Frontal cortex (tissue), 4 donors: ENCODE data around the gene ERMAP. TPM values are rescaled to one million over a fixed set of nuclear protein-coding genes. Genes with fewer than 3 reads are reported as not detected.
"Not testable (repeated sequence)": the region's sequence is repeated elsewhere in the genome, so short reads cannot be mapped to it uniquely, and the experiment has no call there.

Source experiments
- DNase-seq, 2 donors: peaks; one replicate each; pipeline ENCODE4 v3.0.0; 2012; ENCODE audit warnings: low spot score in 2 of 2
- FAIRE-seq: peaks from 2 replicates; lab custom pipeline; 2012; peaks lifted over from hg19 to GRCh38; lab: Jason Lieb, UNC
- total RNA-seq: library from RNA; depleted of rRNA; stranded (reverse); fragments of >200 nt; gene quantifications from one replicate; pipeline ENCODE4 v1.2.3, GENCODE V29; 2014
- donor health status: control.
- donor health status: control.
- donor health status: control.

ERMAP gene
- total RNA-seq, 1 donor from 2014 or later, result 3.3 TPM

DNA sequence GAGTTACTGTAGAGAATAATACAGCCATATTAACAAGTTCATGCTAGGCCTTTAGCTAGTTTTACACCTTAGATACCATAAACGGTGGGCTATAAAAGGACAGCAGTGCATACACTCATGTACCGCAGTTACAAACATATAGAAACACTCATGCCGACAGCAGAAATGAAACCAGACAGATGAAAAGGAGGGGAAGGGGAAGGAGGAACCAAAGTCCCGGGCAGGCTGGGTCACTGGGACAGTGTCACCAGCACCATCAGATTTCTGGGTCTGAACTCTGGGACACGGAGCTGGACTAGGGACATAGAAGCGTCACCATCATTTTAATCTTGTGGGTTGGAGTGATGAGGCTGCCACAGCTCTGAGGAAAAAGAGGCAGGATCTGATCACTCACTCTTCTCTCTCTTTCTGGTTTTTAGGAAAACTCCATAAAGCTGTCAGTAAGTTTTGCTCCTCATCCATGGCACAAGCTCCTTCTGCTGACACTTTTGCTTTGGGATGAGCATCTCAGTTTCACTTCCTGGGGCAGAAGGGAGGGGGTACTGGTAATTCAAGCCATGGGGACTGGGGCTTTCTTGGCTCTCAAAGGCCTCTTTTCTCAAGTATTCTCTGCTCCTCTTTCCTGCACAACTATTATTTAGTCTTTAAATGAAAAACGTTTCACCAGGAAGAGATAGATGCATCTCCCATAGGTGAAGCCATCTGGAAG is 21.7 kb downstream of the ERMAP start:
- DNase-seq (no peak), FAIRE-seq (no peak)

DNA sequence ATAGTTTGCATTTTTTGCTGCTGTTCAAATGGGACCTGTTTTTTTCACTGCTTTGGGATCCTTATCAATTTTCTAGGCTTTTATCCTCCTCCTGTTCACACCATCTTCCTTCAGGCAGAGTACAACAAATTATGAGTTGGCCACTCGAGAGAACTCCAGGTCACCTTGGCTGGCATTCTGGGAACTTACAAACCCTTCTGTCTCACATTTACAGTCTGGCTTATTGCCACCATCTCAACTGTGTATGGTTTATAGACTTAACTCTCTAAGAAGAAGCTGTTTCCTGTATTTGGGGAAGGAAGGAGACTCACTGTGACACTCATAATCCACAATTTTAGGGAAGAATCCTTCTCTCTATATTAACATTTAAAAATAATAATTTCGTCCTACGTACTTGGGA is 24.1 kb downstream of the ERMAP start:
- FAIRE-seq, result no peak

DNA sequence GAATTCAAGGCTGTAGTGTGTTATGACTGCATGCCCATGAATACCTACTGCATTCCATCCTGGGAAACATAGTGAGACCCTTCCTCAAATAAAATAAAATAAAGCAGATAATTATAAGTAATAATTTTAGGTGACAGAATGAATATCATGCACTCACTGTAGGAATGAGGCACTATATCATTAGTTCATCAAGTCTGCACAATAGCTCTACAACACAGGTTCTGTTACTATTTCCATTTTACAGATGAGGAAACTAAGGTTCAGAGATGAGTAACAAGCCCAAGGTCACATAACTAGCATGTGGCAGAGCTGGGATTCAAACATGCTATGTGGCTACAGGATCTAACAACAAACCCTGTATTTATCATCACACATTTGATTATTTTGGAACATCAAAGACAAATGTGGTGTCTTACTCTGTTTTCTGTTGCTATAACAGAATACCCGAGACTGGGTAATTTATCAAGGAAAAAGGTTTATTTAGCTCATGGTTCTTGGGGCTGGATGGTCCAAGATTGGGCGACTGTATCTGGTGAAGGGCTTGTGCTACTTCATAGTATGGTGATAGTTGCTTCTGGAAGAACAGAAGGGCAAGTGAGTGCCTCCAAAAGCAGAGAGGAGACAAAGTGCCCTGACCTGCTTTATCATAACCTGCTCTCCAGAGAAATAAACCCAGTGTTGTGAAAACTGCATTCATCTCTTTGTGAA is 24.7 kb downstream of the ERMAP start:
- DNase-seq, result no peak
- FAIRE-seq, result no peak

More for the DNA sequence above, 24.1 kb downstream of the ERMAP start:
- no peak for DNase-seq

DNA sequence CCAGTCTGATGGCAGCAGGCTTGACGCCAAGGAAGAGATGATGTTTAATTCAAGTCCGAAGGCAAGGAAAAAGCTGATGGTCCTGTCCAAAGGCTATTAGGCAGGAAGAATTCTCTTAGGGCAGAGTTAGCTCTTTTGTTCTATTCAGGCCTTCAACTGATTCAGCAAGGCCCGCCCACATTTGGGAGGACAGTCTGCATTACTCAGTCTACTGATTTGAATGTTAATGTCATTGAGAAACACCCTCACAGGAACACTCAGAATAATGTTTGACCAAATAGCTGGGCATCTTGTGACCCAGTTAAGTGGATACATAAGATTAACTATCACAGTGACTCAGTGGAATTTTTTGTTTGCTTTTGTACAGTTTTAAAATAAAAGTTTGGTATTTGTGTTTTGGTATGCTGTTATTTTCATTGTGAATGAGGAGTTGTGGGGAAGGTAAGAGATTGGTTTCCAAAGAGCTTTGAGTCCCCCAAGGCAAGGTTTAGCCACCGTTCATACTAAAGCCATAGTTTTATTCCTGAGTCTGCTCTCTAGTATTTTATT is 27.7 kb downstream of the ERMAP start:
- DNase-seq (no peak), FAIRE-seq (no peak)

DNA sequence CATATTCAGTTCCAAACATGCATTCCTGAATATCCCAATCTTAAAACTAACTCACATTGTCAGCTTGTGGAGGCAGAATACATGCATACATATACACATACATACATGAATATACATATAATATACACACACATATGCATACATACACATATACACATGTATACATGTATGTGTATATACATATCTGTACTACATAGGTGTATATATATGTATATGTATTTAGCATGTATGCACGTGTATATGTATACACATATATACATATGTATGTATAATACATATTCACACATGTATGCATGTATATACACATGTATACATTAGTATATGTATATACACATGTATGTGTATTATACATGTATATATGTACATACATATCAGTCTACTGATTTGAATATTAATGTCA is 28.3 kb downstream of the ERMAP start:
- DNase-seq (no peak), FAIRE-seq (no peak)

DNA sequence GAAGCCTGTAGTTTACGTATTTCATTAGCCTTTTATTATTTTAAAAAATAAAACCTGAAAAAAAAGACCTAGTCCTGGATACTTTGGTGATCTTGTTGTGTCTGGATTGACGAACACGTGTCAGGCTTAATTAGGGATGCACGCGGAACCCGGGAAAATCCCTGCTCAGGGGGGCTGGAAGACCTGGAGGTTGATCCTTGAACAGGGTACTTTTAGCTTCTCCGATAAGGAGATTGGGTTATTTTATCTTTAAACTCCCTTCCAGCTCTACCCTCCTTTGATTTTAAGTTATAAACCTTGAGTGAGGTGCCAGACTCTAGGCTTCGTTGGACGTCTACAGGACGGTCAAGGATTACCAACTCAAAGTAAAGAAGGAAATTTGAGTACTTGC is 28.9 kb downstream of the ERMAP start:
- FAIRE-seq, result no peak
- DNase-seq, result no peak

DNA sequence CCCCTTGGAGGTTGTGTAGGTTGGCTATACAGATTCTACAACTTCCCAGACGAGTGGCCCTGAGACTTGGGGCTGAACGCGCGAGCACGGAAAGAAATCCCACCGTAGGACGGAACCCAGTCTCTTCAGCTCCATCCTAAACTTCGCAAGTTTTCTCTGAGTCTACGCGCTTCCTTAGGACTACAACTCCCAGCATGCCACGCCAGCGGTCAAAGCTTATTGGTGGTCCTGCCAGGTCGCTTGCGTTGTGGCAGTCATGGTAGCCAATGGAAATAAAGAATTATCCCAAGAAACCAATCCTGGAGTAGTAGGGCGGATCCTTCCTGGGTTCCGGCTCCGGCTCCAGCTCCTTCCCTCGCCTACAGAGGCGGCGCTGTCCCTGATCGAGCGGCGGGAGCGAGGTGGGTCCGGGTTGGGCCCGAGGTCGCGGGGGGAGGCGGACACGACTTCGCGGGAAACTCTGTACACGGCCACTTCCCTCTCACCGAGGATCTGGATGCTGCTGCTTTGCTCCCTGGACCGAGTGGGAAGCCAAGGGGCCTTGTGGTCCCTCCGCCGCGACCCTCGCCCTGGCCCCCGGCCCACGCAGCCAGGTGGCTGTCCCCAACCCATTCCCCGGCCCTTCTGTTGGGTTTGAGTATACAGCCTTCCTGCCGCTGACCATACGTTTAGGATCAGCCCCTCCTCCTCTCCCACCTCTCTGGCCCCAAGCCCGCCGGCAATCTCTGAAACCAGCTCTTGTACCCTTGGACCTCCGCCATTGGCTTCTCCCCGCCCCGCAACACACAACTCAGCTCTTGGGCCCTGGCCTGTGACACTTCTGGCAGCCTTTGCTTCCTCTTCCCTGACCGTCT is 29.6 kb downstream of the ERMAP start, which contains the start of gene ZNF691:
Gene ZNF691, plus strand, starts transcription at position 357 of the 854 bp plus-strand sequence. CDS start 3,046 bp downstream, outside the sequence.
- FAIRE-seq (peak; percentile 93), DNase-seq (peak; percentile 86 to 97)

DNA sequence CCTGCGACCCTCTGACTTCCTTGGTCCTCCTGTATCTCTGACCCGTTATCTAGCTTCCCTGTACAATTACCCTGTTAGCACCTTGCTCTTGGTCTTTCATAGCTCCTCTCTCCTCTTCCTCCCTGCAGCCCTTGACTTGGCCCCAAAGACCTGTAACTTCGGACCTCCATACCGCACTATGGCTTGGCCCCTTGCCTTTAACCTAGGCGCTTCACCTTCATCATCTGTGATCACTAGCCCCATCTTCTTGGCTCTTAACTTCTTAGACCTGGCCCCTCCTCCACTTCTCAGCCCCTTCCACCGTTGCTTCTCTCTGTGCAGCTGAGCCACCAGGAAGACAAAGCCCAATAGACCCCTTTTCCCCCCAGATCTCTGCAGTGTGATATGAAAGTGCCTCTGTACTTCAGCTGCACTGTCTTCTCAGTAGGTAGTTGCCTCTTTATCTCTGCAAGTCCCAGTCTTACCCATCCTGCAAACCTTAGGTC is 30.2 kb downstream of the ERMAP start:
- FAIRE-seq (no peak), DNase-seq (no peak)

DNA sequence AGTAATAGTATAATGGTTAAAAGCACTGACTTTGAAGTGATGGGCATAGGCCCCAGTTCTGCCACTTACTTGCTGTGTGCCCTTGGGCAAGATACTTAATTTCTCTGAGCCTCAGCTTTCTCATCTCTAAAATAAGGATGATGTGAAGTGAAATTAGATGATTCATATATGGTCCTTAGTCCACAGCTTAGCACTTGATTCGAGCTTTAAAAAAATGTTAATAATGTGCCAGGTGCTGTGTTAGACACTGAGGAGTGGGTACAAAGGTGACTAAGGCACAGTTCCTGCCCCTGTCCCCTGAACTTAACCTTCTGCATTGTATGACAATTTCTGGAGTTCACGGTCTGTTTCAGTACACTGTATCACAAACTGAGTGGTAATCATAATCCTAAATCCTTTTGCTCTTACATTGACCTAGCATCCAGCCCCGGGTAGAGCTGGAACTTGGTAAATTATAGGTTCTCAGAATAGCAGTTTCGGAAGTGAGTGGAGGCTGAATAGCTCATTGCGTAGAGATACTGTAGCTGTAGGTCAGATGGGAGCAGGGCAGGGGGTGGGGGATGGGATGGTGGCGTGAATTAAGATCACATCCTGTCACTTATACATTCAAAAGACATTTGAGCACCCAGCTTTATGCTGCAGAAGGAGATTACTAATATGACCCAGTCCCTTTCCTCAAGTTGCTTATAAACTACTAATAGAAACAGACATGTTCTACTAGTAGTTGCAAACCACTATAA is 31.0 kb downstream of the ERMAP start:
- FAIRE-seq, result no peak
- no peak for DNase-seq

DNA sequence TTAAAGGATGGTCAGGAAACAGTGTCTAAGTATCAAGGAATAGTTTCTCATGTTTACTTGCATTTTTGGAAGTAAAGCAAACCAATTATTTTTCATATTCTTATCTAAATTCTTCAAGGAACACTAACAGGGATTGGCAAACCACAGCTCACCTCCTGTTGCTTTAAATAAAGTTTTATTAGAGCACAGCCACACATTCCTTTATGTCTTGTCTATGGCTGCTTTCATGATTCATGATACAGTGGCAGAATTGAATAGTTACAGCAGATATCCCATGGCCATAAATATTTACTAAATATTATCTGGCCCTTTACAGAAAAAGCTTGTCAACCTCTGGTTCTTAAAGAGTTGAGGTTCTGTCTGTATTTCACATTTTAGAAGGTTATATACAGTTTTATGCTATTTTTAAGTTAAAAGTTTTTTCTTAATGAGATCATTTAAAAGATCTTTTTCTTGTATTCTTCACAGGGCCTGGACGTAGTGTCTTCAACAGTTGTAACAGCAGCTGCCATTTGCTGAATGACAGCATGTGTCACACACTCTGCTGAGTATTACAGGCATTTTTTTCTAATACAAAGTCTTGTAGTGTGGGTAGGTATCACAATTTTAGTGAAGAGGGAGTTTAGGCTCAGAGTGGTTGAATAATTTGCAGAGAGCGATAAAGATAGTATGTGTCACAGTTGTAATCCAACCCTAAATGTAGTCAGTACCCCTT is 32.1 kb downstream of the ERMAP start:
- no peak for DNase-seq
- FAIRE-seq, result no peak

DNA sequence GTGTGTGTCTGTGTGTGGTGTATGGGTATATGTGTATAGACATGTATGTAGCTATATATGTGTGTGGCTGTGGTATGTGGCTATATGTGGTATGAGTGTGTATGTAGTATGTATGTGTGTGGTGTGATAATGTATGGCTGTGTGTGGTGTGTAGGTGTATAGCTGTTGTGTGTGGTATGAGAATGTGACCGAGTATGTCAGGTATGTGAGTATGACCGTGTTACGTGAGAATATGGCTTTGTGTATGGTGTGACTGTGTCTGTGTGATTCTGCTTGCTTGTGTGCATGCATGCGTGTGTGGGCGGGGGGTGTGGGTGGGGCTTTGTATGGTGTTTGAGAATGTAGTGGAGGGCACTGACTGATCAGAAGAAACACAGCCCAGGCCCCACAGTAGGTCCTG is 33.0 kb downstream of the ERMAP start:
- FAIRE-seq (no peak), DNase-seq (no peak)

DNA sequence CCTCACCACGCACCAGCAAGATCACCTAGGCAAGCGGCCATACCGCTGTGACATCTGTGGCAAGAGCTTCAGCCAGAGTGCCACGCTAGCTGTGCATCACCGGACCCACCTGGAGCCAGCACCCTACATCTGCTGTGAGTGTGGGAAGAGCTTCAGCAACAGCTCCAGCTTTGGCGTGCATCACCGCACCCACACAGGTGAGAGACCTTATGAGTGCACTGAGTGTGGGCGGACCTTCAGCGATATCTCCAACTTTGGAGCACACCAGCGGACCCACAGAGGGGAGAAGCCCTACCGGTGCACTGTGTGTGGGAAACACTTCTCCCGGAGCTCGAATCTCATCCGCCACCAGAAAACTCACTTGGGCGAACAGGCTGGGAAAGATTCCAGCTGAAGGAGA is 34.5 kb downstream of the ERMAP start:
- DNase-seq, result no peak

DNA sequence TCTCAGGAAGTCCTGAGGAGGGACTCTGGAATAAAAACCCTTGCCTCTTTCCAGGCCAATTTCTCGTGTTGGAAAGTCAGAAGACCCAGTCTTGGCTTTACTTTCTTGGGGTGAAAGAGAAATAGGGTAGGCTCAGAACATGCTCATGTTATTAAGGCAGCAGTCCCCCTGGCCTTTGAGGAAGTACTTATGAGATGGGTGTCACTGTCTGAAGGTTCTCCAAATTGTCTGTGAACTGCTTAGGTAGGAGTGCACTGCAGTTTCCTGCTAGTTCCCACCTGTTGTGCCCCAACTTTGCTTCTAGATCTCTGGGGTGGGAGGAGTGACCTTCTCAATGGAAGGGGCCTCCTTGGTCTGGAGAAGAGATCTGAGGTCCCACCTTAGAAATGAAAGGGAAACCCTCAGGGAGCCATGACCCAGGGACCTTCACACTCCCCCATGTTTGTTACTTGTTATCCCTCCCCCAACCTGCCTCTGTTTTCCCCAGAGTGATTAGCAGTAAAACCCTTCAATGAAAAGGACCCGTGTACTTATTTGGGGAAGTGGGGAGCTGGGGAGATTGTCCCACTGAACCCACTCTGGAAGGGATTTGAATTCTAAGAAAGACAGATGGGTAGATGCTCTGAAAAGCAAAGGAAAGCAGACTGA is 35.2 kb downstream of the ERMAP start:
- no peak for DNase-seq
- FAIRE-seq, result no peak

More for the DNA sequence above, 34.5 kb downstream of the ERMAP start:
- FAIRE-seq, result no peak

DNA sequence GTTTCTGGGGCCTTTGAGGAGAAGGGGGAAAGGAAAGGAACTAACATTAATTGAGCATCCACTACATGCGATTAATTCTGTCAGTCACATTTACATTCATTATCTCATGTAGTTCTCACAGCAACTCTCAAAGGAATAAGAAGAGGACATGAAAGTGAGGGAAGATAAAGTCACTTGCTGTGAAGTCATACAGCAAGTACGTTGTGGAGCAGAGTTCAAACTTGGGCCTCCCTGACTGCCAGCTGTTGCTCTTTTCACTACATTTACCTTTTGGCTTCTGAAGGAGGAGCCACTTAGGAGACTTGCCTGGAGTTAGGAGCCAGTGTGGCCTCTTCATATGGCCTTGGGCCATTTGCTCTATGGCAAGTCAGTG is 35.7 kb downstream of the ERMAP start:
- FAIRE-seq, result no peak
- DNase-seq, result no peak

DNA sequence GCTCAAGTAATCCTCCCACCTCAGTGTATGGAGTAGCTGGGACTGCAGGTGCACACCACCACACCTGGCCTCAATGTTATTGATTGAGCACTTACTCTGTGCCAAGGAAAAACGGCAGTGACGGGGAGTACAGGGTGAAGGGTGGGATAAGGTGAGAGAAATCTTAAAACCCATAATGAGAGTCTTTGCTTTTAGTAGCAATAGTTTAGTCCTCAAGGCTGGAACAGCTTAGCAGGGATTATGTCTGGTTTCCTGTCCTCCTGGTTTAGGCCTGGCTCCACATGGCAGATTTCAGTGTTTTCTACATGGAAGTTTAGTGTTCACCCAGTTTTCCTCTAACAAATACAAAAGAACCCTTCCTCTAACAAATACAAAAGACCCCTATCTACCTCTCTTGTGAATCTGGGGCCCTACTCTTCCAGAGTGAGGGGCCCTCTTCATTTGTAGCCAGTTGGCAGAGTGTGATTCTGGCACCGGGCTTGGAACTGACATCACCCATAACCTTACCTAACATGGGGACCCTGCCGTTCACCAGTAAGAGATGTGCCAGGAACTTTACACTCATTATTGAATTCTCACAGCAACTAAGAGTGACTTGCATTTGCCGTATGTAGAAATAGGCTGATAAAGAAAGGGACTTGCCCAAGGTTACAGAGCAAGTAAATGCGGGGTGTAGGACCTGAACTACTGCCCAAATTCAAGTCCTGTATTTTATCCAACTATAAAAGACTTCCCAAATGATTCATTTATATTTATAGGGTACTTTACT is 36.4 kb downstream of the ERMAP start:
- FAIRE-seq (no peak), DNase-seq (no peak)

DNA sequence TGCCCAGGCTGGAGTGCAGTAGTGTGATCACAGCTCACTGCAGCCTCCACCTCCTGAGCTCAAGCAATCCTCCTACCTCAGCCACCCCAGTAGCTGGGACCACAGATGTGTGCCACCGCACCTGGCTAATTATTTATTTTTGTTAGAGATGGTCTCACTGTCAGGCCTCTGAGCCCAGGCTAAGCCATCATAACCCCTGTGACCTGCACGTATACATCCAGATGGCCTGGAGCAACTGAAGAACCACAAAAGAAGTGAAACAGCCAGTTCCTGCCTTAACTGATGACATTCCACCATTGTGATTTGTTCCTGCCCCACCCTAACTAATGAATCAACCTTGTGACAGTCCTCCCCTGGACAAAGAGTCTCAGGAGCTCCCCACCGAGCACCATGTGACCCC is 39.6 kb downstream of the ERMAP start:
- not testable (repeated sequence) for FAIRE-seq, DNase-seq

DNA sequence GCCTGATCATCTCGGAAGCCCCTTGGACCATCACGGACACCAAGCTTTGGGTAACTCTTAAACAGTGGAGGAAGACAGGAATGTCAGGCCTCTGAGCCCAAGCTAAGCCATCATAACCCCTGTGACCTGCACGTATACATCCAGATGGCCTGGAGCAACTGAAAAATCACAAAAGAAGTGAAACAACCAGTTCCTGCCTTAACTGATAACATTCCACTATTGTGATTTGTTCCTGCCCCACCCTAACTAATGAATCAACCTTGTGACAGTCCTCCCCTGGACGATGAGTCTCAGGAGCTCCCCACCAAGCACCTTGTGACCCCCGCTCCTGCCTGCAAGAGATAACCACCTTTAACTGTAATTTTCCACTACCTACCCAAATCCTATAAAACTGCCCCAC is 42.4 kb downstream of the ERMAP start:
- not testable (repeated sequence) for FAIRE-seq

More for the DNA sequence above, 42.4 kb downstream of the ERMAP start:
- not testable (repeated sequence) for DNase-seq
